Middle frontal gyrus (tissue), 1 donor: ENCODE results near the gene GSS.

ENCODE experiments used
- DNase-seq: peaks from one replicate; pipeline ENCODE4 v3.0.0-alpha.2; 2015; ENCODE audit warnings: low spot score; ENCODE audit errors: extremely low spot score

GSS gene

DNA sequence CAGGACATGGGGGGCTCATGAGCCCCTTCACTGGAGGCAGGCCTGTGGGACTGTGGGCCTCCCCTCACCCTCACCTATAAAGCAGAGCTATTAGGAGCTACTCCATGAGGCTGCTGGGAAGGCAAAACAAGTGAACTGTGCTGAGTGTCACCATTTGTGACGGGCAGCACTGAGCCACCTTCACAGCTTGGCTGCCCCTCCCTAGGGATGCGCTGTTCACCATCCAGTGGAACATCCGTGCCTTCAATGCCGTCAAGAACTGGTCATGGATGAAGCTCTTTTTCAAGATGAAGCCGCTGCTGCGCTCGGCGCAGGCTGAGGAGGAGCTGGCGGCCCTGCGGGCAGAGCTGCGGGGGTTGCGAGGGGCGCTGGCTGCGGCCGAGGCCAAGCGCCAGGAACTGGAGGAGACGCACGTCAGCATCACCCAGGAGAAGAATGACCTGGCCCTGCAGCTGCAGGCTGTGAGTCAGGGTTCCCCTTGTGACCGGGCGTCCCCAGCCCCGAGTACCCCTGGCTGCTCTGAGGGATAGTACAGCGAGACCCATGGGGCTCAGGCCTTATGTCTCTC is 38.4 kb upstream of the GSS start:
- no peak for DNase-seq

DNA sequence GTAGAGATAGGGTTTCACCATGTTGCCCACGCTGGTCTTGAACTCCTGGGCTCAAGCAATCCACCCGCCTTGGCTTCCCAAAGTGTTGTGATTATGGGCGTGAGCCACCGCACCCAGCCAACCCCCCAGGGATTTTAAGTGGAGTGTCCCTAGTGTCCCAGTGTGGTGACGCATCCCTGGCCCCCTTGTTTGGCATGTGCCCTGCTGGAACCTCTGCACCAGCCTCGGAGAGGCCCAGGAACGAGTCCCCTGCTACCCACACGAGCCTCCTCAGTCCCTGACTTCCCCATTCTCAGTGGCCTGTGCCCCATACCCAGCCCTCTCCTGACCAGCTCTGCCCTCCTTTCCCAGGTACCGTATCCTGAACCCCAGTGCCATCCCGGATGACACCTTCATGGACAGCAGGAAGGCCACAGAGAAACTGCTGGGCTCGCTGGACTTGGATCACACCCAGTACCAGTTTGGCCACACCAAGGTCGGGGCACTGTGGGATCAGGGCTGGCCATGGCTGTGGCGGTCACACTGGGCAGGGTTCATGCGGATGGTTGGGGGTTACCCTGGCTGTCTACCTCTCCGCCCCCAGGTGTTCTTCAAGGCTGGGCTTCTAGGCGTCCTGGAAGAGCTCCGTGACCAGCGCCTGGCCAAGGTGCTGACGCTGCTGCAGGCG is 37.3 kb upstream of the GSS start:
- DNase-seq = no peak

DNA sequence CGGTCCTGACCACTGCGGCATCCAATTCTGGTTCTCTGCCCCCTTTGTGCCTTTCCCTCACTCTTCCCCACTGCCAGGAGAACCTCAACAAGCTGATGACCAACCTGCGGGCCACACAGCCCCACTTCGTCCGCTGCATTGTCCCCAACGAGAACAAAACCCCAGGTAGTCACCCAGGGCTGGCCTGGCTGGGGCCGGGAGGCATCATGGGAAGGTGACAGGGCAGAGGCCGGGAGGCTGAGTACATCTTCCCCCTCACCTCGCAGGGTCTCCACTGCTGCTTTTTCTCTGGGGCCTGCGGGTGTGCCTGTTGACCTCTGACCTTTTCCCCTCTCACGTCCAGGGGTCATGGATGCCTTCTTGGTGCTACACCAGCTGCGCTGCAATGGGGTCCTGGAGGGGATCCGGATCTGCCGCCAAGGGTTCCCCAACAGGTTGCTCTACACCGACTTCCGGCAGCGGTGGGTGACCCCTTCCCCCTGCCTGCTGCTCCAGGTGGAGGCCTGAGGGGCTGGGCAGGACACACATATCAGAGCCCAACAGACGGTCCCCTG is 35.1 kb upstream of the GSS start:
- DNase-seq = no peak

GRCh38 chr20:34990231-34990630 is 34.6 kb upstream of the GSS start:
- DNase-seq = no peak

GRCh38 chr20:34989670-34990069 is 34.1 kb upstream of the GSS start:
- DNase-seq = no peak

DNA sequence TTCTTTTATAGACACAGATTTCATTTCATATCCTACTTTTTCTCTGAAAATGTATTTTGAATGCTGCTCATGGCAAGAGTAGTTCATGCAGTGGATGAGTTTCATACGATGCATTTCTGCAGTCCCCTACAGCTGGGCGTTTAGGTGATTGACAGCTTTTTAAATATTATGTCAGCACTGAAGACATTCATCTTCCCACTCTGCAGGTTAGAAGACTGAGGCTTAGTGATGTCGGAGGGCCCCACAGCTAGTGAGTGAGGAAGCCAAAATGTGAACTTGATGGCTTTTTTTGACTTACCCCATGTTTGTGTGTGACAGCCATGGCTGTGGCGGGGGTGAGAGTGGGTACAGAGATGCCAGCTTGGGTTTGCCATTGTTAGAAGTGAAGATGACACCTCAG is 33.5 kb upstream of the GSS start:
- no peak for DNase-seq

DNA sequence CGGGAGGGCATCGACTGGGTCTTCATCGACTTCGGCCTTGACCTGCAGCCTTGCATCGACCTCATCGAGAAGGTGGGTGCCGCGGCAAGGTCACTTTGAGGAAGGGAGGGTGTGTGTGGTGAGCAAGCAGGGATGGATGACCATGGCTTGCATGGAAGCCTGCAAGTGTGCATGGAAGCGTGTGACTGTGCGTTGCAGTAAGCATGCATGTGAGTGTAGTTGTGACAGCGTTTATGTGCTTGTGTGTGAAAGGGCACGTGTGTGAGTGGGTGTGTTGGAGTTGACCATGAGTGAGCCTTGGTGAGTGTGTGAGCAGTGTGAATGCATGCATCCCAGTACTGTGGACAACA is 32.6 kb upstream of the GSS start:
- DNase-seq = no peak

- no peak for DNase-seq
Measured at GRCh38 chr20:34987288-34988190, 31.9 kb upstream of the GSS start.

- no peak for DNase-seq
Measured at GRCh38 chr20:34986311-34987287, 31.0 kb upstream of the GSS start.

DNA sequence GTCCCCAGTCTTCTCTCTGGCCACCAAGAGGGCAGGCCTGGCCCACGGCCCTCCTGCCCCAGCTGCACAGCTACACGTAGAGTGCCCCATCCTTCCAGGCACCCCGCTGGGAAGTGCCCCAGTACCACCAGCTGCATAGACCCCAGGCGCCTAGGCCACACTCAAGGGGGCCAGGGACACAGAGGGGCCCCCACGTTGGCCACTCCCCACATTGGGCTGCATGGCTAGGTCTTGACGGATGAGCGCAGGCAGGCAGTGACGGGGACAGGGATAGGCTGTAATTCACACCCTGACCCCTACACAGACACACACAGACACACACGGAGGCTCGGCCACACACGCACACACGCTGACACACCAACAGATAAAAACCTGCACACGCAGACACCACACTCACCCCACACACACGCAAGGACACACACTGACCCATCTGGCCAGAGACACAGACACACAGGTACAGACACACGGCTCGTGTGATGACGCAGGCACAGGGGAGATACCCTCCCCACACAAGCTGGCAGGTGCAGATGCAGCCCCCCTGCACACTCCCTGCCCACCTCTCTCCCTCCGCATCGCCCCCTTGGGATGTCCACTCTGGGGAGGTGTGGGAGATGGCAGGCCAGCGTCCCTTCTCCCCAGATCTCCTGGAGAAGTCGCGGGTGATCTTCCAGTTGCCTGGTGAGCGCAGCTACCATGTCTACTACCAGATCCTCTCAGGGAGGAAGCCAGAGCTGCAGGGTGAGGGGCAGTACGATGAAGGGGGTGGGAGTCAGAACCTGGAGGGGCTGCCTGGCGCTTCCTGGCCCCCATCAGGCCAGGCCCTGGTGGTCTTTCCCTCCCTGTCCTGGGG is 30.1 kb upstream of the GSS start:
- no peak for DNase-seq

DNA sequence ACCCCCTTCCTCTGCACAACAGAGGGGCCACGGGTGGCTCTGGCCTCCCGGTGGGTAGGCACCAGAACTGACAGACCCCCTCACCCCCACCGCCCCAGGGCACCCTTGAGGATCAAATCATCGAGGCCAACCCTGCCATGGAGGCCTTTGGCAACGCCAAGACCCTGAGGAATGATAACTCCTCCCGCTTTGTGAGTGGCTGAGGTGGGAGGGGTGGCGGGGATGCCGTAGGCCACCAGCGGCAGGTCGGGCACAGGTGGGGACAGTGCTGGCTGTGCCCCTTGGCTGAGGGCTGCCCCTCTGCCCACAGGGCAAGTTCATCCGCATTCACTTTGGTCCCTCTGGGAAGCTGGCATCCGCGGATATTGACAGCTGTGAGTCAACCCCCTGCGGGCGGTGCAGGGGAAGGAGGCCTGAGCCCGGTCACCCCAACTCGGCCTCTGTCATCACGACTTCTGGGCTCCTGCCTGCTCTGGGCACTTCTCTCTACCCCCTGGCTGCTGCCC is 29.2 kb upstream of the GSS start:
- no peak for DNase-seq

DNA sequence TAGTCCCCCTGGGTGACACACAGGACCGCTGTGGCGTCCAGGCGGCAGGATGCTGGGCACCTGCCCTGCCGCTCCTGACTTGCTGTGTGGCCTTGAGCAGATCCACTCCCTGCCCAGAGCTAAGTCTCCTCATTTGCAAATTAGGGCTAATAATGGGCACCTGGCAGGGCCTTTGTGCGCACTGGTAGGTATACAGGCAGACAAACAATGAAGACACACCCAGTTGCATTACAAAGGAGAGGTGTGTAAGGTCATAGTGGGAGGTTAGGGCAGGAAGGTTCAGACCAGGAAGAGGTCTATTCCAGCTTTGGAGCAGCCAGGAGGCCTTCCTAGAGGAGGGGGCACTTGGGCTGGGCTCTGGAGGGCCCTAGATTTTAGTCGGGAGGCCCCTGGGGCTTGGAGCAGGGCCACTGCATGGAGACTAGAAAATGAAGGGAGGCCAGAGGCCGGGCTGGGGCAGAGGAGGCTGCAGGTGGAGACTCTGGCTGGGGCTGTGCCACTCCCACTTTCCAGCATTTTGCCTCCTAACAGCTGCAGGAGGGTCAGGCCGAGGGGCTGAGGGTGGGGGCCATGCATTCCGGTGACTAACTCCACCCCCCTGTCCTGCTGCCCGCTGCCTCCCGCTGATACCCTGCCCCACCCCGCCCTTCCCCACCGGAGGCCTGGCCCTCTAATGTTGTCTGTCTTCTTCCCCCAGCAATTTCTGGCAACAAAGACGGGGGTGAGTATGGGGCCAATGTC is 28.6 kb upstream of the GSS start:
- no peak for DNase-seq

- DNase-seq = no peak
Measured at GRCh38 chr20:34983089-34983820, 27.6 kb upstream of the GSS start.

DNA sequence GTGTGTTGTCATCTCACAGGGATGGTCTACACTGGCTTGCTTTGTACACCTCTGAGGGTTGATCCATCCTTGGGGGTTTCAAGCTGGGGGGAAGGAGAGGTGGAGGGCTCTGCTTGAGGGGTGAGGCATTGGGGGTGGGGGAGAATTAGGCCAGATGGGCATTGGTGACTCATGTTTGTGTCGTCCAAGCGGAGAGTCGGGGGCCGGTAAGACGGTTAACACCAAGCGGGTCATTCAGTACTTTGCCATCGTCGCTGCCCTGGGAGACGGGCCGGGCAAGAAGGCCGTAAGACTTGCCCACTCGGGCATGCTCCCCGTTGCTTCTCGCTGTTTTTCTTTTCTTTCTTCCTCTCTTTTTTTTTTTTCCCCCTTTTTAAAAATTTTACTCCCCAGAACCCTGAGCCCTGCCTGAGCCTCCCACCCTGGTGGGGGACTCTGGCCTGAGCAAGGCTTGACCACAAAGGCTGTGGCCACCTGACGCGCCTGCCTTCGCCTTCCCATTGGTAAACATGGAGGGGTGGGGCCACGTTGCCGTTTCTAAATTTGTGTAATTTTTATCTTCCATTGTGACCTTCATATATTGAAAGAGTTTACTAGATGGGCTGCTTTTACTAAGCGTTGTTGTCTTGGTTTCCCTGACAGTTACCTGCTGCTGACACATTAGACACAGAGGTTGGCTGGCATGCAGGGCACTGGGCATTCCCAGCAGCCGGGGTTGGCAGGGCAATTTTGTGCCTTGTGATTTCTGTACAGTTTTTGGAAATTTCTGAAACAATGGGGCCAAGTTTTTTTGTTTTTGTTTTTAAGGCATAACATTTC is 26.9 kb upstream of the GSS start:
- DNase-seq = no peak

DNA sequence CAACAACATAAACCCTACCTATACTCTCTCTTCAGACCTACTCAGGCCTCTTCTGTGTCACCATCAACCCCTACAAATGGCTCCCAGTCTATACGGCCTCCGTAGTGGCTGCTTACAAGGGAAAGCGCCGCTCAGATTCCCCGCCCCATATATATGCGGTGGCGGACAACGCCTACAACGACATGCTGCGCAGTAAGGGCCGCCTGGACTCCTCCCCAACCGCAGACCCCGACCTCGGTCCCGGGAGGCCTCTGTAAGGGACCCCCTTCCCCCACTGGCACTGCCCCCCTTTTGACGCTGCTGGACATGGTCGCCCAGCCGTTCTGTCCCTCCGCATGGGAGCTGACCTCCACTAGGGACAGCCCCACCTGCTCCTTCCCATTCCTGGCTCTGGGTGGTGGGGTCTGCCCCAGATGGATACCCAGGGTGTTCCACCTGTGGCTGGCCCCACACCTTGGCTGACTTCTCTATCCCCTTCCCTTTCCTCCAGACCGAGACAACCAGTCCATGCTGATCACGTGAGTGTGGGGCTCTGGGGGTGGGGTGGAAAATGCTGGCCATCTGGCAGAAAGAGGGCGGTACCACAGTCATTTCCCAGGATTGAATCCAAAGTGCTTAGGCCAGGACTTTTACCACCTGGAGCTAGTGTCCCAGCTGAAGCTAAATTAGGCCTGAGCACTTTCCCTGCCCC is 25.1 kb upstream of the GSS start:
- no peak for DNase-seq

- DNase-seq = no peak
Measured at GRCh38 chr20:34979366-34980153, 24.0 kb upstream of the GSS start.
